NCI-H2171 treated with DMSO at 0.1 percent for 48 hours (cell line): ENCODE data around the gene GATA2.

Experiments
- DNase-seq: peaks from one replicate; lab custom pipeline; 2025; lab: John Stamatoyannopoulos, UW

The GATA2 gene

GRCh38 chr3:128455786-128456748 is 36.9 kb downstream of the GATA2 start:
- DNase-seq, result peak; percentile 48

GRCh38 chr3:128455116-128455515 is 37.9 kb downstream of the GATA2 start:
- no peak for DNase-seq

GRCh38 chr3:128454310-128454618 is 38.7 kb downstream of the GATA2 start:
- DNase-seq, result no peak

GRCh38 chr3:128453501-128454309 is 39.3 kb downstream of the GATA2 start:
- no peak for DNase-seq

GRCh38 chr3:128452678-128453275 is 40.2 kb downstream of the GATA2 start:
- no peak for DNase-seq

GRCh38 chr3:128452120-128452519 is 40.9 kb downstream of the GATA2 start:
- DNase-seq, result no peak

- DNase-seq, result no peak
Measured at GRCh38 chr3:128449111-128449638, 43.8 kb downstream of the GATA2 start.

- no peak for DNase-seq
Measured at GRCh38 chr3:128448491-128448890, 44.5 kb downstream of the GATA2 start.

GRCh38 chr3:128447561-128448013 is 45.4 kb downstream of the GATA2 start:
- DNase-seq, result no peak

GRCh38 chr3:128446821-128447220 is 46.2 kb downstream of the GATA2 start:
- DNase-seq, result no peak

- no peak for DNase-seq
Measured at GRCh38 chr3:128445357-128445756, 47.6 kb downstream of the GATA2 start.

- DNase-seq, result no peak
Measured at GRCh38 chr3:128443771-128444170, 49.2 kb downstream of the GATA2 start.

- DNase-seq, result no peak
Measured at GRCh38 chr3:128442949-128443348, 50.1 kb downstream of the GATA2 start.

GRCh38 chr3:128442070-128442469 is 50.9 kb downstream of the GATA2 start:
- no peak for DNase-seq

- no peak for DNase-seq
Measured at GRCh38 chr3:128439226-128439625, 53.8 kb downstream of the GATA2 start.

- no peak for DNase-seq
Measured at GRCh38 chr3:128438488-128439072, 54.4 kb downstream of the GATA2 start.

GRCh38 chr3:128436214-128436613 is 56.8 kb downstream of the GATA2 start:
- DNase-seq, result no peak

- no peak for DNase-seq
Measured at GRCh38 chr3:128435561-128435960, 57.4 kb downstream of the GATA2 start.

- DNase-seq, result no peak
Measured at GRCh38 chr3:128435058-128435457, 57.9 kb downstream of the GATA2 start.

GRCh38 chr3:128434524-128434923 is 58.5 kb downstream of the GATA2 start:
- DNase-seq, result no peak

- DNase-seq, result no peak
Measured at GRCh38 chr3:128433837-128434165, 59.2 kb downstream of the GATA2 start.
